A673 (cell line): ENCODE results near the gene TEKTIP1. TPM values are rescaled to one million over a fixed set of nuclear protein-coding genes. Genes with fewer than 3 reads are reported as not detected.

Experiments used
- BruUV-seq: library from RNA; stranded (reverse); fragments of 400-500 nt; replicated peaks from 2 replicates; lab custom pipeline; 2021; lab: Mats Ljungman, UMichigan
- CTCF ChIA-PET: fragments of 300-600 bp; sonication (Branson Sonifier 250); formaldehyde crosslinking; loops from one replicate; lab custom pipeline; 2022; ENCODE audit warnings: antibody characterized with exemption; lab: Charles Lee
- POLR2A ChIA-PET: fragments of 300-600 bp; sonication (Branson Sonifier 250); formaldehyde crosslinking; loops from one replicate; lab custom pipeline; 2022; ENCODE audit warnings: antibody characterized with exemption; ENCODE audit not compliant: low non-redundant PET; lab: Charles Lee
- DNase-seq: peaks from one replicate; pipeline ENCODE4 v3.0.0-alpha.2; 2015; ENCODE audit warnings: low spot score
- H3K27ac ChIP-seq: fragments of 200-600 bp; sonication (generic); 2 replicates; pipeline ENCODE4 v1.5.1; 2016; ENCODE audit warnings: mixed run types, low read depth, mild to moderate bottlenecking, mixed read lengths, antibody characterized with exemption, low read length; ENCODE audit not compliant: poor library complexity, severe bottlenecking
- H3K27me3 ChIP-seq: fragments of 200-600 bp; sonication (generic); replicated peaks from 2 replicates; pipeline ENCODE4 v1.6.1; 2017; ENCODE audit warnings: mixed run types, low read depth, mild to moderate bottlenecking, mixed read lengths, antibody characterized with exemption, low read length; ENCODE audit not compliant: insufficient read depth, poor library complexity
- H3K36me3 ChIP-seq: fragments of 200-600 bp; sonication (generic); 2 replicates; pipeline ENCODE4 v1.6.1; 2016; ENCODE audit warnings: mixed run types, mild to moderate bottlenecking, mixed read lengths, antibody characterized with exemption, low read length; ENCODE audit not compliant: insufficient read depth, poor library complexity, severe bottlenecking
- H3K4me1 ChIP-seq: fragments of 200-600 bp; sonication (generic); 2 replicates; pipeline ENCODE4 v1.6.1; 2017; ENCODE audit warnings: mixed run types, mild to moderate bottlenecking, mixed read lengths, antibody characterized with exemption, low read length; ENCODE audit not compliant: insufficient read depth, poor library complexity, severe bottlenecking
- H3K4me3 ChIP-seq: fragments of 200-600 bp; sonication (generic); 2 replicates; pipeline ENCODE4 v1.5.1; 2016; ENCODE audit warnings: low read depth, mixed run types, mild to moderate bottlenecking, mixed read lengths, low read length; ENCODE audit not compliant: poor library complexity, severe bottlenecking
- H3K9me3 ChIP-seq: fragments of 200-600 bp; sonication (generic); 2 replicates; pipeline ENCODE4 v1.6.1; 2016; ENCODE audit warnings: mixed run types, low read depth, mild to moderate bottlenecking, mixed read lengths, antibody characterized with exemption, low read length; ENCODE audit not compliant: poor library complexity, severe bottlenecking
- CTCF ChIP-seq: fragments of 300-800, 200-600 bp; sonication (generic); conservative IDR thresholded peaks from 2 replicates; pipeline ENCODE4 v1.5.1; 2017; ENCODE audit warnings: low read depth, mild to moderate bottlenecking, antibody characterized with exemption, low read length, moderate library complexity, mixed read lengths
- EZH2 ChIP-seq: fragments of 200-600 bp; sonication (generic); IDR thresholded peaks from 2 replicates; pipeline ENCODE4 v1.6.1; 2017; ENCODE audit warnings: borderline replicate concordance, low read depth, mild to moderate bottlenecking, mixed read lengths, antibody characterized with exemption, low read length; ENCODE audit not compliant: poor library complexity, severe bottlenecking
- intact Hi-C: fragments of 100-400 bp; cut with micrococcal nuclease; formaldehyde crosslinking; loops from one replicate; pipeline ENCODE4 v1.10.0; 2022; ENCODE audit not compliant: unreplicated experiment
- total RNA-seq: library from RNA; stranded (reverse); gene quantifications from 2 replicates; pipeline ENCODE4 v1.2.3, GENCODE V29; 2021

TEKTIP1 gene
- total RNA-seq, 1 experiment from 2014 or later: 4.2 TPM

- POLR2A ChIA-PET: interaction anchor here (0.7 kb wide), 1 partner anchor 22 kb away, joined by 10 read pairs; no protein-coding TSS in a partner anchor
- Histone ChIP-seq H3K9me3 (no peaks in the 10 kb centered on the region), H3K4me1 (peaks cover 16% of the 10 kb centered on the region), H3K27ac (no peak overlapping the region), H3K4me3 (no peak overlapping the region), H3K27me3 (no peaks in the 10 kb centered on the region), H3K36me3 (no peaks in the 10 kb centered on the region)
- CTCF ChIA-PET: no interaction called here
- TF ChIP-seq EZH2 (no peak), CTCF (no peak)
- intact Hi-C loops: no loop called here
- no peak for DNase-seq
- BruUV-seq: TSS peak; percentile 70
These were observed 15.5 kb downstream of the TEKTIP1 start for GRCh38 chr19:3554254-3555083.

- Histone ChIP-seq H3K9me3 (no peaks in the 10 kb centered on the region), H3K4me1 (peaks cover 16% of the 10 kb centered on the region), H3K27ac (no peak overlapping the region), H3K27me3 (no peaks in the 10 kb centered on the region), H3K4me3 (peak overlapping the region; percentile 92), H3K36me3 (no peaks in the 10 kb centered on the region)
- TF ChIP-seq EZH2 (no peak), CTCF (no peak)
- POLR2A ChIA-PET: no interaction called here
- no TSS peak for BruUV-seq
- CTCF ChIA-PET: interaction anchor here (1.1 kb wide), 1 partner anchor 11 kb away, joined by 5 read pairs; no protein-coding TSS in a partner anchor
- DNase-seq: no peak
- intact Hi-C loops: no loop called here
These were observed 16.9 kb downstream of the TEKTIP1 start for GRCh38 chr19:3555653-3556422.

GRCh38 chr19:3556423-3556977 is 17.5 kb downstream of the TEKTIP1 start:
- ChIA-PET POLR2A (no interaction called here), CTCF (interaction anchor here (1.1 kb wide), 1 partner anchor 12 kb away, joined by 5 read pairs; no protein-coding TSS in a partner anchor)
- Histone ChIP-seq H3K9me3 (no peaks in the 10 kb centered on the region), H3K4me3 (peak overlapping the region; percentile 92), H3K27ac (peak overlapping the region; percentile 70), H3K27me3 (no peaks in the 10 kb centered on the region), H3K36me3 (no peaks in the 10 kb centered on the region), H3K4me1 (peaks cover 16% of the 10 kb centered on the region)
- intact Hi-C loops: no loop called here
- no peak for TF ChIP-seq EZH2
- no peak for TF ChIP-seq CTCF
- no TSS peak for BruUV-seq
- DNase-seq: no peak
